CD4-positive, alpha-beta memory T cell (primary cell): ENCODE measurements around the gene MICAL3. TPM values are rescaled to one million over a fixed set of nuclear protein-coding genes. Genes with fewer than 3 reads are reported as not detected.

Source experiments
- CTCF ChIA-PET: fragments of 350-600 bp; sonication (Branson Sonifier 250); formaldehyde crosslinking; loops from one replicate; lab custom pipeline; 2021; ENCODE audit warnings: inconsistent platforms; ENCODE audit not compliant: partially characterized antibody; lab: Charles Lee
- POLR2A ChIA-PET: fragments of 350-600 bp; sonication (Branson Sonifier 250); formaldehyde crosslinking; loops from one replicate; lab custom pipeline; 2021; ENCODE audit not compliant: partially characterized antibody; lab: Charles Lee
- DNase-seq, 5 donors: peaks; one replicate each; pipeline versions ENCODE4 v3.0.0 to v3.0.0-alpha.2; 2020 to 2022; ENCODE audit warnings: mixed read lengths in 1 of 5
- H3K27ac ChIP-seq: one replicate; pipeline ENCODE4 v1.7.0; 2013; ENCODE audit warnings: low read depth, low read length
- H3K27me3 ChIP-seq: 2 replicates; pipeline ENCODE4 v1.7.0; 2013; ENCODE audit warnings: mild to moderate bottlenecking, low read length, moderate library complexity; ENCODE audit not compliant: insufficient read depth
- H3K36me3 ChIP-seq: 2 replicates; pipeline ENCODE4 v1.7.0; 2013; ENCODE audit warnings: mild to moderate bottlenecking, low read length, moderate library complexity; ENCODE audit not compliant: insufficient read depth
- H3K4me1 ChIP-seq: 2 replicates; pipeline ENCODE4 v1.7.0; 2013; ENCODE audit warnings: mild to moderate bottlenecking, low read length, moderate library complexity; ENCODE audit not compliant: insufficient read depth
- H3K4me3 ChIP-seq, 2 donors: one replicate each; pipeline ENCODE4 v1.7.0; 2013; ENCODE audit warnings: low read length in 2 of 2, mild to moderate bottlenecking in 1 of 2
- H3K9me3 ChIP-seq, 2 donors: one replicate each; pipeline ENCODE4 v1.7.0; 2013; ENCODE audit warnings: low read length in 2 of 2, control low read depth in 1 of 2; ENCODE audit not compliant: control insufficient read depth in 1 of 2
- H3K27ac Mint-ChIP-seq, 7 donors: one replicate each; pipeline ENCODE4 v1.8.0; 2020 to 2021; ENCODE audit warnings: mixed read lengths in 7 of 7, mild to moderate bottlenecking in 6 of 7, inconsistent platforms in 3 of 7, moderate library complexity in 3 of 7
- H3K27me3 Mint-ChIP-seq, 2 donors: one replicate each; pipeline ENCODE4 v1.8.0; 2020 to 2021; ENCODE audit warnings: mixed read lengths in 2 of 2
- H3K36me3 Mint-ChIP-seq, 2 donors: one replicate each; pipeline ENCODE4 v1.8.0; 2020 to 2021; ENCODE audit warnings: mixed read lengths in 2 of 2, inconsistent platforms in 1 of 2, mild to moderate bottlenecking in 1 of 2
- H3K4me1 Mint-ChIP-seq, 4 donors: one replicate each; pipeline ENCODE4 v1.8.0; 2020 to 2021; ENCODE audit warnings: mixed read lengths in 4 of 4, mild to moderate bottlenecking in 1 of 4
- H3K4me3 Mint-ChIP-seq, 8 donors: one replicate each; pipeline ENCODE4 v1.8.0; 2020 to 2021; ENCODE audit warnings: mixed read lengths in 8 of 8, mild to moderate bottlenecking in 7 of 8, moderate library complexity in 6 of 8, inconsistent platforms in 3 of 8
- H3K9me3 Mint-ChIP-seq, 8 donors: one replicate each; pipeline ENCODE4 v1.8.0; 2020 to 2021; ENCODE audit warnings: mixed read lengths in 8 of 8, mild to moderate bottlenecking in 5 of 8, inconsistent platforms in 3 of 8, moderate library complexity in 1 of 8
- intact Hi-C: fragments of 100-400 bp; cut with micrococcal nuclease; formaldehyde crosslinking; loops from one replicate; pipeline ENCODE4 v1.15.1; 2023
- polyA plus RNA-seq, 2 donors: library from polyadenylated mRNA; unstranded; fragments of 300-500 nt; fragmentation: Illumina TruSeq; gene quantifications; one replicate each; pipeline ENCODE4 v1.2.3, GENCODE V29; 2021
- total RNA-seq, 2 experiments: library from RNA; stranded (reverse); gene quantifications; one replicate each; pipeline ENCODE4 v1.2.3, GENCODE V29; 2021

MICAL3 gene
- total and polyA plus RNA-seq, 4 experiments from 2014 or later = 0.97 to 28.9 (median 14.4) TPM

- Mint-ChIP-seq H3K4me1 (peaks cover 0 to 3% (median 0%) of the 10 kb centered on the region in 4 donors), H3K27ac (no peak overlapping the region), H3K36me3 (peaks cover 5 to 25% of the 10 kb centered on the region in 2 donors), H3K27me3 (no peaks in the 10 kb centered on the region), H3K4me3 (no peak overlapping the region), H3K9me3 (no peaks in the 10 kb centered on the region)
- ChIA-PET POLR2A (no interaction called here), CTCF (interaction anchor here (0.6 kb wide), 1 partner anchor 83 kb away, joined by 3 read pairs; no protein-coding TSS in a partner anchor)
- no peak for DNase-seq
- Histone ChIP-seq H3K4me3 (no peak overlapping the region), H3K9me3 (no peaks in the 10 kb centered on the region), H3K27ac (no peak overlapping the region), H3K4me1 (no peaks in the 10 kb centered on the region), H3K36me3 (peaks cover 3% of the 10 kb centered on the region), H3K27me3 (no peaks in the 10 kb centered on the region)
- intact Hi-C loops = no loop called here
Measured at GRCh38 chr22:17823964-17824363, 200.4 kb downstream of the MICAL3 start.

GRCh38 chr22:17823226-17823625, 201.1 kb downstream of the MICAL3 start:
- Histone ChIP-seq H3K4me1 (no peaks in the 10 kb centered on the region), H3K4me3 (no peak overlapping the region), H3K9me3 (no peaks in the 10 kb centered on the region), H3K27ac (no peak overlapping the region), H3K36me3 (peaks cover 3% of the 10 kb centered on the region), H3K27me3 (no peaks in the 10 kb centered on the region)
- peaks cover 0 to 3% (median 0%) of the 10 kb centered on the region in 4 donors for H3K4me1 Mint-ChIP-seq
- no peak overlapping the region for H3K4me3 Mint-ChIP-seq
- no peak for DNase-seq
- H3K27me3 Mint-ChIP-seq = no peaks in the 10 kb centered on the region
- H3K9me3 Mint-ChIP-seq = no peaks in the 10 kb centered on the region
- CTCF ChIA-PET = no interaction called here
- peaks cover 5 to 25% of the 10 kb centered on the region in 2 donors for H3K36me3 Mint-ChIP-seq
- POLR2A ChIA-PET = no interaction called here
- no peak overlapping the region for H3K27ac Mint-ChIP-seq
- intact Hi-C loops = no loop called here

- Histone ChIP-seq H3K27me3 (no peaks in the 10 kb centered on the region), H3K36me3 (peaks cover 3% of the 10 kb centered on the region), H3K4me1 (no peaks in the 10 kb centered on the region), H3K9me3 (no peaks in the 10 kb centered on the region), H3K4me3 (no peak overlapping the region), H3K27ac (no peak overlapping the region)
- no peak overlapping the region for H3K27ac Mint-ChIP-seq
- ChIA-PET POLR2A (no interaction called here), CTCF (no interaction called here)
- no peak for DNase-seq
- no peaks in the 10 kb centered on the region for H3K27me3 Mint-ChIP-seq
- H3K4me1 Mint-ChIP-seq = peaks cover 0 to 3% (median 0%) of the 10 kb centered on the region in 4 donors
- H3K36me3 Mint-ChIP-seq = peaks cover 5 to 21% of the 10 kb centered on the region in 2 donors
- intact Hi-C loops = no loop called here
- no peaks in the 10 kb centered on the region for H3K9me3 Mint-ChIP-seq
- H3K4me3 Mint-ChIP-seq = no peak overlapping the region
Measured at GRCh38 chr22:17822087-17822486, 202.3 kb downstream of the MICAL3 start.

GRCh38 chr22:17820879-17821439, 203.4 kb downstream of the MICAL3 start:
- Mint-ChIP-seq H3K27ac (no peak overlapping the region), H3K36me3 (peaks cover 5 to 17% of the 10 kb centered on the region in 2 donors), H3K4me3 (no peak overlapping the region), H3K9me3 (no peaks in the 10 kb centered on the region), H3K27me3 (no peaks in the 10 kb centered on the region), H3K4me1 (no peaks in the 10 kb centered on the region)
- Histone ChIP-seq H3K9me3 (no peaks in the 10 kb centered on the region), H3K36me3 (peaks cover 3% of the 10 kb centered on the region), H3K27ac (no peak overlapping the region), H3K4me1 (no peaks in the 10 kb centered on the region), H3K27me3 (no peaks in the 10 kb centered on the region), H3K4me3 (no peak overlapping the region)
- no peak for DNase-seq
- POLR2A ChIA-PET = no interaction called here
- CTCF ChIA-PET = no interaction called here
- intact Hi-C loops = no loop called here

GRCh38 chr22:17818649-17819048, 205.7 kb downstream of the MICAL3 start:
- Mint-ChIP-seq H3K4me1 (no peaks in the 10 kb centered on the region), H3K36me3 (peaks cover 7 to 28% of the 10 kb centered on the region in 2 donors), H3K9me3 (no peaks in the 10 kb centered on the region), H3K27me3 (no peaks in the 10 kb centered on the region), H3K27ac (no peak overlapping the region), H3K4me3 (no peak overlapping the region)
- intact Hi-C loops = no loop called here
- H3K36me3 ChIP-seq = peaks cover 3% of the 10 kb centered on the region
- no peaks in the 10 kb centered on the region for H3K4me1 ChIP-seq
- no peaks in the 10 kb centered on the region for H3K27me3 ChIP-seq
- POLR2A ChIA-PET = no interaction called here
- no peak overlapping the region for H3K4me3 ChIP-seq
- H3K9me3 ChIP-seq = no peaks in the 10 kb centered on the region
- CTCF ChIA-PET = no interaction called here
- no peak for DNase-seq
- no peak overlapping the region for H3K27ac ChIP-seq

GRCh38 chr22:17818180-17818579, 206.2 kb downstream of the MICAL3 start:
- DNase-seq = no peak
- ChIA-PET CTCF (no interaction called here), POLR2A (no interaction called here)
- no peak overlapping the region for H3K4me3 ChIP-seq
- no peaks in the 10 kb centered on the region for H3K27me3 ChIP-seq
- no peak overlapping the region for H3K27ac ChIP-seq
- no peaks in the 10 kb centered on the region for H3K9me3 ChIP-seq
- Mint-ChIP-seq H3K4me3 (no peak overlapping the region), H3K36me3 (peaks cover 7 to 30% of the 10 kb centered on the region in 2 donors), H3K27me3 (no peaks in the 10 kb centered on the region), H3K27ac (no peak overlapping the region), H3K9me3 (no peaks in the 10 kb centered on the region), H3K4me1 (no peaks in the 10 kb centered on the region)
- peaks cover 3% of the 10 kb centered on the region for H3K36me3 ChIP-seq
- no peaks in the 10 kb centered on the region for H3K4me1 ChIP-seq
- intact Hi-C loops = no loop called here

GRCh38 chr22:17817511-17818065, 206.8 kb downstream of the MICAL3 start:
- peaks cover 7 to 35% of the 10 kb centered on the region in 2 donors for H3K36me3 Mint-ChIP-seq
- Histone ChIP-seq H3K9me3 (no peaks in the 10 kb centered on the region), H3K4me1 (no peaks in the 10 kb centered on the region), H3K4me3 (no peak overlapping the region), H3K27ac (no peak overlapping the region), H3K36me3 (peaks cover 3% of the 10 kb centered on the region), H3K27me3 (no peaks in the 10 kb centered on the region)
- no peaks in the 10 kb centered on the region for H3K9me3 Mint-ChIP-seq
- H3K4me1 Mint-ChIP-seq = no peaks in the 10 kb centered on the region
- H3K4me3 Mint-ChIP-seq = no peak overlapping the region
- intact Hi-C loops = no loop called here
- CTCF ChIA-PET = no interaction called here
- H3K27me3 Mint-ChIP-seq = no peaks in the 10 kb centered on the region
- no peak overlapping the region for H3K27ac Mint-ChIP-seq
- POLR2A ChIA-PET = no interaction called here
- DNase-seq = no peak
